Mesenchymal stem cell (in vitro differentiated cells and primary cell): Measurements from ENCODE around the gene MBOAT7.
A peak's percentile ranks its signal among the peaks of the same experiment; 100 is the strongest.
"Not testable (repeated sequence)": the region's sequence is repeated elsewhere in the genome, so short reads cannot be mapped to it uniquely, and the experiment has no call there.

Source experiments
- DNase-seq: peaks from one replicate; pipeline ENCODE4 v3.0.0-alpha.2; 2013
- H2AFZ ChIP-seq: one replicate; pipeline ENCODE4 v1.6.1; 2013; ENCODE audit warnings: low read depth, mild to moderate bottlenecking, control low read depth, inconsistent platforms, low read length, moderate library complexity
- H2AK5ac ChIP-seq: 2 replicates; pipeline ENCODE4 v1.6.1; 2013; ENCODE audit warnings: low read length, moderate library complexity, mild to moderate bottlenecking, inconsistent platforms; ENCODE audit not compliant: severe bottlenecking
- H2BK120ac ChIP-seq: one replicate; pipeline ENCODE4 v1.6.1; 2013; ENCODE audit warnings: low read depth, mild to moderate bottlenecking, inconsistent platforms, low read length, moderate library complexity
- H2BK12ac ChIP-seq, 2 experiments: one replicate each; pipeline ENCODE4 v1.6.1; 2013; ENCODE audit warnings: inconsistent platforms in 2 of 2, low read length in 2 of 2, mild to moderate bottlenecking in 2 of 2, moderate library complexity in 2 of 2, control low read depth in 1 of 2
- H2BK15ac ChIP-seq: one replicate; pipeline ENCODE4 v1.6.1; 2013; ENCODE audit warnings: mild to moderate bottlenecking, low read depth, inconsistent platforms; ENCODE audit not compliant: poor library complexity, severe bottlenecking
- H2BK5ac ChIP-seq: 2 replicates; pipeline ENCODE4 v1.6.1; 2013; ENCODE audit warnings: low read depth, mild to moderate bottlenecking, low read length, control low read depth, inconsistent platforms; ENCODE audit not compliant: poor library complexity, severe bottlenecking
- H3K14ac ChIP-seq, 2 experiments: one replicate each; pipeline ENCODE4 v1.6.1; 2013; ENCODE audit warnings: inconsistent platforms in 2 of 2, low read length in 2 of 2, control low read depth in 1 of 2, mild to moderate bottlenecking in 1 of 2, moderate library complexity in 1 of 2
- H3K18ac ChIP-seq, 2 experiments: one replicate each; pipeline ENCODE4 v1.6.1; 2013; ENCODE audit warnings: inconsistent platforms in 2 of 2, low read length in 2 of 2, control low read depth in 1 of 2, low read depth in 1 of 2, mild to moderate bottlenecking in 1 of 2
- H3K23ac ChIP-seq, 2 experiments: one replicate each; pipeline ENCODE4 v1.6.1; 2013; ENCODE audit warnings: inconsistent platforms in 2 of 2, low read length in 2 of 2, mild to moderate bottlenecking in 2 of 2, moderate library complexity in 2 of 2, control low read depth in 1 of 2
- H3K27ac ChIP-seq: 2 replicates; pipeline ENCODE4 v1.5.1; 2013; ENCODE audit warnings: mild to moderate bottlenecking, moderate library complexity, low read length, control low read depth, inconsistent platforms; ENCODE audit not compliant: poor library complexity, severe bottlenecking
- H3K27me3 ChIP-seq, 2 experiments: 2 replicates each; pipeline versions ENCODE4 v1.6.1 to v1.7.0; 2013; ENCODE audit warnings: low read length in 2 of 2, mild to moderate bottlenecking in 2 of 2, moderate library complexity in 2 of 2, control low read depth in 1 of 2, inconsistent platforms in 1 of 2; ENCODE audit not compliant: control insufficient read depth in 1 of 2, insufficient read depth in 1 of 2
- H3K36me3 ChIP-seq, 2 experiments: 2 replicates each; pipeline versions ENCODE4 v1.6.1 to v1.7.0; 2013; ENCODE audit warnings: low read length in 2 of 2, control low read depth in 1 of 2, inconsistent platforms in 1 of 2, low read depth in 1 of 2, mild to moderate bottlenecking in 1 of 2; ENCODE audit not compliant: insufficient read depth in 2 of 2, control insufficient read depth in 1 of 2
- H3K4ac ChIP-seq, 2 experiments: one replicate each; pipeline ENCODE4 v1.6.1; 2013; ENCODE audit warnings: inconsistent platforms in 2 of 2, low read length in 2 of 2, mild to moderate bottlenecking in 2 of 2, moderate library complexity in 2 of 2, control low read depth in 1 of 2, low read depth in 1 of 2
- H3K4me1 ChIP-seq: 2 replicates; pipeline ENCODE4 v1.6.1; 2013; ENCODE audit warnings: low read depth, low read length, control low read depth; ENCODE audit not compliant: control insufficient read depth, insufficient read depth
- H3K4me2 ChIP-seq: 2 replicates; pipeline ENCODE4 v1.6.1; 2013; ENCODE audit warnings: low read length, mild to moderate bottlenecking, inconsistent platforms; ENCODE audit not compliant: poor library complexity, severe bottlenecking
- H3K4me3 ChIP-seq, 2 experiments: 2 replicates each; pipeline versions ENCODE4 v1.5.1 to v1.7.0; 2013; ENCODE audit warnings: low read length in 2 of 2, mild to moderate bottlenecking in 2 of 2, control low read depth in 1 of 2, low read depth in 1 of 2; ENCODE audit not compliant: insufficient read depth in 1 of 2
- H3K79me1 ChIP-seq: replicated peaks from 2 replicates; pipeline ENCODE4 v1.6.1; 2013; ENCODE audit warnings: mild to moderate bottlenecking, control low read depth, low read length, inconsistent platforms; ENCODE audit not compliant: poor library complexity, severe bottlenecking
- H3K9ac ChIP-seq: 2 replicates; pipeline ENCODE4 v1.7.0; 2013; ENCODE audit warnings: mild to moderate bottlenecking, low read length, moderate library complexity
- H3K9me3 ChIP-seq: 2 replicates; pipeline ENCODE4 v1.7.0; 2013; ENCODE audit warnings: mild to moderate bottlenecking, low read length; ENCODE audit not compliant: control insufficient read depth
- H4K8ac ChIP-seq: one replicate; pipeline ENCODE4 v1.6.1; 2013; ENCODE audit warnings: inconsistent platforms, mild to moderate bottlenecking, low read length, moderate library complexity
- H4K91ac ChIP-seq: one replicate; pipeline ENCODE4 v1.6.1; 2013; ENCODE audit warnings: mild to moderate bottlenecking, low read length, inconsistent platforms
- WGBS: methylation state at CpG from one replicate; pipeline ENCODE4 v1.1.7; 2013; ENCODE audit warnings: mixed read lengths; 5-methylcytosine and 5-hydroxymethylcytosine counted together

The MBOAT7 gene

DNA sequence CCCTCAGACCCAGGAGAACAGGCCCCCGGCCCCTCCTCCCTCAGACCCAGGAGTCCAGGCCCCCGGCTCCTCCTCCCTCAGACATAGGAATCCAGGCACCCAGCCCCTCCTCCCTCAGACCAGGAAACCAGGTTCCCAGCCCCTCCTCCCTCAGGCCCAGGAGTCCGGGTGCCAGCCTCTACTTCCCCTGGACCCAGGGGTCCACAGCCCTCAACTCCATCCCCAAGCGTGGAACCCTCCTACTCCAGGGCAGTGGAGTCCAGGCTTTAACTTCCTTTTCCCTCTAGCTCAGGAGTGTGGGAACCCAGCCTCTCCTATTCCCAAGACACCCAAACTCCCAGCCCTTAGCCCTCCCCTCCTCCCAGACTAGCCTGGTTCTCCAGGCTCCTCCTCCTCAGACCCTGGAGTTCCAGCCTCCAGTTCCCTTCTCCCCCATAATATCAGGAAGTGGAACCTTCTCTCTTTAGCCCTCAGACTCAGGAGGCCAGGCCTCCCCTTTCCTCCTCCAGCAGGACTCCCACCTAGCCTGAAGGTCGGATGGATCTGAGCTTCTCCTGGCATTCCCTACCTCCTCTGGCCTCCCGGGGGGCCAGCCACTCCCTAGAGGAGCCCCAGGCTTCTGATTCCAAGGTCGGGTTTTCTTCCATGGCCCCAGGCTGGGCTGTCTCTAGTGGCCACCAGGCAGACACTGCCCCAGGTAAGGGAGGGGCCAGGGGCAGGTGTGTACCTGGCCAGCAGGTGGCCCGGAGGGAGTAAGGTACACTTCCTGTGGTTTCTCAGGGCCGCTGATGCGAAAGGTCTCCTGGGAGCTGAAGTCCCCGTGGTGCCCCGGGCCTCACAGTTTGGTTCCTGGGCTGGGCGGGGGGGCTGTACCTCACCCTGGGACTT is 16.7 kb downstream of the MBOAT7 start, which contains the start of gene TMC4:
Gene TMC4, minus strand, starts transcription at position 690 of the 888 bp plus-strand sequence. Its CDS starts 43 bp downstream, at position 647.
- Histone ChIP-seq H3K4me1 (peaks cover 16% of the 10 kb centered on the region), H2BK12ac (no peak within 1 kb of the TSS), H3K14ac (no peak within 1 kb of the TSS), H3K18ac (no peak within 1 kb of the TSS), H2AK5ac (no peak within 1 kb of the TSS), H3K9ac (no peak within 1 kb of the TSS), H3K4me2 (no peak within 1 kb of the TSS), H3K27me3 (no peaks in the 10 kb centered on the region), H4K91ac (peak within 1 kb of the TSS; percentile 40), H3K79me1 (no peaks in the 10 kb centered on the region), H3K36me3 (peaks cover 12 to 19% of the 10 kb centered on the region in 2 experiments), H4K8ac (peak within 1 kb of the TSS; percentile 93), H2BK120ac (no peak within 1 kb of the TSS), H3K23ac (peak within 1 kb of the TSS in 1 of 2 experiments; percentile 17), H3K9me3 (no peaks in the 10 kb centered on the region), H3K27ac (no peak within 1 kb of the TSS), H2BK5ac (no peak within 1 kb of the TSS), H3K4ac (no peak within 1 kb of the TSS), H2BK15ac (no peak within 1 kb of the TSS), H3K4me3 (no peak within 1 kb of the TSS), H2AFZ (no peak within 1 kb of the TSS)
- DNase-seq = peak; percentile 48
- 21% methylated on average over 13 of the region's 13 CpGs for WGBS

DNA sequence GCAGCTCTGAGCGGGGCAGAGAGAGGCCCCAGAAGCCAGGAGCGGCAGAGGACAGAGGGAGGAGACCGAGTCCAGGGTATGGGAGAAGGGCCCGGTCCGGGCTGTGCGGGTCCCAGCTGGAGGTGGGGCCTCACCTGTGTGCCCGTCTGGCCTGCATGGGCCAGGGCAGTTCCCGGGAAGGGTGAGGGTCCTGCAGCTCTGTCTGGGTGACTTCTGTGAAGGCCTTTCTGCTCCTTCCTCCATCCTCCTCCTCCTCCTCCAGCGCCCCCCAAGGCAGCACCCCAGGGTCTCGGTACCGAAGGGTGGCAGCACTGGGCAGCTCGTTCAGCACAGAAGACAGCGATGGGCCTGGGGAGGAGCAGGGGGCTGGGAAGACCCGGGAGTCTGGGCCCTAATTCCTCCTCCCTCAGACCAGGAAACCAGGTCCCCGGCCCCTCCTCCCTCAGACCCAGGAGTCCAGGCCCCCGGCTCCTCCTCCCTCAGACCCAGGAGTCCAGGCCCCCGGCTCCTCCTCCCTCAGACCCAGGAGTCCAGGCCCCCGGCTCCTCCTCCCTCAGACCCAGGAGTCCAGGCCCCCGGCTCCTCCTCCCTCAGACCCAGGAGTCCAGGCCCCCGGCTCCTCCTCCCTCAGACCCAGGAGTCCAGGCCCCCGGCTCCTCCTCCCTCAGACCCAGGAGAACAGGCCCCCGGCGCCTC is 17.5 kb downstream of the MBOAT7 start:
- H2BK5ac ChIP-seq, H3K4me3 ChIP-seq, H2AK5ac ChIP-seq, H2BK12ac ChIP-seq, H2AFZ ChIP-seq, H3K4ac ChIP-seq, H3K79me1 ChIP-seq, H3K14ac ChIP-seq, H2BK120ac ChIP-seq, H3K9me3 ChIP-seq, H2BK15ac ChIP-seq, H3K23ac ChIP-seq, DNase-seq, H3K27ac ChIP-seq, H3K9ac ChIP-seq, H3K4me2 ChIP-seq, H3K27me3 ChIP-seq: not testable (repeated sequence)
- peaks cover 12 to 19% of the 10 kb centered on the region in 2 experiments for H3K36me3 ChIP-seq
- peak overlapping the region in 1 of 2 experiments; percentile 59 for H3K18ac ChIP-seq
- peak overlapping the region; percentile 46 for H4K8ac ChIP-seq
- WGBS = 78% methylated on average over 18 of the region's 23 CpGs
- H3K4me1 ChIP-seq = peaks cover 16% of the 10 kb centered on the region
- H4K91ac ChIP-seq = peak overlapping the region; percentile 89

DNA sequence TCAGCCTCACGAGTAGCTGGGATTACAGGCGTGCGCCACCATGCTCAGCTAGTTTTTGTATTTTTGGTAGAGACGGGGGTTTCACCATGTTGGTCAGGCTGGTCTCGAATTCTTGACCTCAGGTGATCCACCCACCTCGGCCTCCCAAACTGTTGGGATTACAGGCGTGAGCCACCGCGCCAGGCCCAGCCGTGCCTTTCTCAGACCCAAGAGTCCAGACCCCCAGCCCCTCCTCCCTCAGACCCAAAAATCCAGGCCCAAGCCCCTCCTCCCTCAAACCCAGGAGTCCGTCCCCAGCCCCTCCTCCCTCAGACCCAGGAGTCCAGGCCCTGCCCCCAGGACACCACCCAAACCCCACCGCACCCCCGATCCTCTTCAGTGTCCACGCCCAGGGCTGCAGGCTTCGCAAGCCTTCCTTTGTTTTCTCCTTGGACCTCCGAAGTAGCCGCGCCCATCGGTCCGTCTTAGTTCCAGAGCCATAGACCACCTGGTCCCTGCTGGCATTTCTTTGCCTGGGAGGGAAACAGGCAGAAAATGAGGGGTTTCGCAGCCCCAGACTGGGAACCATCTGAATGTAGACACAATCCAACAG is 20.1 kb downstream of the MBOAT7 start:
- Histone ChIP-seq H3K23ac (no peak overlapping the region), H4K91ac (no peak overlapping the region), H4K8ac (no peak overlapping the region), H3K27ac (no peak overlapping the region), H3K18ac (no peak overlapping the region), H2BK15ac (no peak overlapping the region), H2BK5ac (no peak overlapping the region), H2BK120ac (no peak overlapping the region), H3K9me3 (no peaks in the 10 kb centered on the region), H3K14ac (no peak overlapping the region), H3K4me2 (no peak overlapping the region), H3K4me1 (peaks cover 22% of the 10 kb centered on the region), H3K27me3 (peaks cover 0 to 15% of the 10 kb centered on the region in 2 experiments), H3K9ac (no peak overlapping the region), H2AK5ac (no peak overlapping the region), H2BK12ac (no peak overlapping the region), H2AFZ (no peak overlapping the region), H3K4me3 (no peak overlapping the region), H3K4ac (no peak overlapping the region), H3K79me1 (no peaks in the 10 kb centered on the region), H3K36me3 (peaks cover 0 to 5% of the 10 kb centered on the region in 2 experiments)
- WGBS = 93% methylated on average over 18 of the region's 21 CpGs
- DNase-seq = no peak
